ENCODE data around the gene SNX20.

Gene SNX20

DNA sequence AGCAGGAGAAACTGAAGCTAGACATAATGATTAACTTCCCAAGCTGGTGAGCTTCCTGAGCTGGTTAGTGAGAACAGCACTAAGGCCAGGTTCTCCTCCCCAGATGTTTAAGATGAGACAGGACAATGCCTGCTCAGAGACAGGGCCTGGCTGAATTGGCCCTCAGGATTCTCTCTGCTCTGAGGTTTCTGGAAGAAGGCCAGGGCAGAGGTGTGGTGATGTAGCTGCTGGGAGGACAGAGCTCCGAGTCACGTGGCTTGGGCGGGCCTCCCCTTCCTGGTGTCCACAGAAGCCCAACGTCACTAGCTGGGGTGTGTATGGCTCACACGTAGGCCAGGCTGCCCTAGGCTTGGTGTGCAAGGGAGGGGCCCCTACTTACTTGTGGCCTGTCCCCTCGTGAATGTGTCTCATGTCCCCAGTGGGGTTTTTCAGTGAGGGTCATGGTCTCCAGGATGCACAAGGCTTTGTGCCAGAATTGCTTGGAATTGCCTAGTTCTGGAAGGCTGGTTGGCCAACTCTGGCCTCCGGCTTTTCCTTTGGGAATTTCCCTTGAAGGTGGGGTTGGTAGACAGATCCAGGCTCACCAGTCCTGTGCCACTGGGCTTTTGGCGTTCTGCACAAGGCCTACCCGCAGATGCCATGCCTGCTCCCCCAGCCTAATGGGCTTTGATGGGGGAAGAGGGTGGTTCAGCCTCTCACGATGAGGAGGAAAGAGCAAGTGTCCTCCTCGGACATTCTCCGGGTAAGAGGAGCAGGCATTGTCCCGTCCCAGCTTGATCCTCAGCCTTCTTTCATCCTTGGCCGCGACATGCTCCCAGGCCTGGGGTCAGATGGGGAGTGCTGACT is 15.7 kb upstream of the SNX20 start:
- TF ChIP-seq ZNF274 (IDR thresholded peaks at IDR 0.05; ENCODE audit: low read depth, low read length), result no peak
- no peak overlapping the region; the same call in 1 of the 2 replicates for H3K4me3 ChIP-seq (ENCODE audit: low read length)

DNA sequence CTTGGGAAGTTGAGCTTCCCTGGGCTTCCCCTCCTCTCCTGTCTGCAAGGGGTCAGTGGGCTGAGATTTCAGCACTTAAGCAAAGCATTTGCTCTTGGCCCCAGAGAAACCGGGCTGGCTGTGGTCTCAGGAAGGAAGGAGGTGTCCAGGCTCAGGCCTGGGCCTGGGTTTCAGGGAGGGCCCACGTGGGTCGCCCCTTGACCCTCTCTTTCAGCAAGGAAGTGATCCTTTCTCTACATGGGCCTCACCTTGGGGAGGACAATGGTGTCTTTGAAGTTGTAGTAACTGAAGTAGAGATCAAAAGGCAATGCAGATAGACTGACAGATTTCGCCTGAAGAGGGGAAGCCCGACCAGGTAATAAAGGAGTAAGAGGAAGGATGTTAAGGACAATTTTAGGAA is 15.0 kb upstream of the SNX20 start:
- no peak overlapping the region; the same call in 1 of the 2 replicates for H3K4me3 ChIP-seq (ENCODE audit: low read length)
- no peak for TF ChIP-seq ZNF274 (IDR thresholded peaks at IDR 0.05; ENCODE audit: low read depth, low read length)

DNA sequence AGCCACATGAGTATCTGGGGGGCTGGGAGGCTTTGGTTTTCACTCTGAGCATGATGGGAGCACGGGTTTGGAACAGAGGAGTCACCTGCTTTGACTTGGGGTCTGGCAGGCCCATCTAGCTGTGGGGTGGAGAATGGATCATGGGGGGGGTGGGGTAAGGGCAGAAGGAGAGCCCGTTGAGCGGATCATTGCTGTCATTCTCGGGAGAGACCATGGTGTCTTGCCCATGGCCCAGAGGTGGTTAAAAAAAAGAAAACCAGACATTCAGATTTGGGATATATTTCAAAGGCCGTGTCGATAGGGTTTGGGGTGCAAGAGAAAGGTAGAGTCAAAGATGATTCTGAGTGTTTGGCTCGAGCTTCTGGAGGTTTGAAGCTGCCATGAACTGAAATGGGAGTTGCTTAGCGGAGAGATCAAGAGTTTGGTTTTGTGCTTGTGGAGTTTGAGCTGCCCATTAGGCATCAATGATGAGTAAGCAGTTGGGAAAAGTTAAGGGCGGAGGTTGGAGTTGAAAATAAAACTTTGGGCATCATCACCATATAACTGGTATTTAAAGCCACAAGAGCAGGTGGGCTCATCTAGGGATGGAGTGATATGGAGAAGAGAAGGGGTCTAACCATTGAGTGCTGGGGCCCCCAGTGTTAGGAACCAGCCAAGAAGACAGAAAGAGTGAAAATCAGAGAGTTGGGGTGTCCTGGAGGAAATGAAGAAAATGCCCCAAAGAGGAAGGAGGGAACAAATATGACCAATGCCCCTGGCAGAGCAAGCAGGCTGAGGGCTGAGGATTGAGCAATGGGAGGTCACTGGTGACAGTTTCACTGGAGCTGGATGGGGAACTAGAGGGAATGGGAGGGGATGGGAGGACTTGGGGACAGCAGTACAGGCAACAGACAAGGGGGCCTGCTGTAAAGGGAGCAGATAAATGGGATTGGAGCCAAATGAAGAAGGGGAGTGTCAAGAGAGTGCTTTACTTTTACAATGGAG is 14.2 kb upstream of the SNX20 start:
- no peak for TF ChIP-seq ZNF274 (IDR thresholded peaks at IDR 0.05; ENCODE audit: low read depth, low read length)
- H3K4me3 ChIP-seq (ENCODE audit: low read length), result no peak overlapping the region; the same call in 1 of the 2 replicates

DNA sequence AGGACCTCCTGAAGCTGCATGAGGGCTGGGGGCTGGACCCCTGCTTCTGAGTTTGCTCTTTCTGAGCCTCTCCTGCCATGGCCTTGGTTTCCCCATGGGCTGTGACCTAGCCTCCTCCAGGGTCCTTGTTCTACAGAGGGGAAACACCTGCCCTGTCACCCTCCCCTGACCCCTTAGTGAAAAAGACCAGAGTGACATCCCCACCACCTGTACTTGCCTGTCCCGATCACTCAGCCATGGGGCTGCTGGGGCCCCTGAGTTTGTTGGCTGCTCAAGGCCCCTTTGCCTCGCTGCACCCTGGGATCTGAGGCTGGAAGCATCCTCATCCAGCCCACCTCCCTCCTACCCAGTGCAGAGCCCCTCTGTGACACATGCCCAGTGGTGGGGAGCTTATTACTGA is 13.1 kb upstream of the SNX20 start:
- no peak for TF ChIP-seq ZNF274 (IDR thresholded peaks at IDR 0.05; ENCODE audit: low read depth, low read length)
- H3K4me3 ChIP-seq (ENCODE audit: low read length), result peak overlapping the region; percentile 77; the same call in 1 of the 2 replicates

DNA sequence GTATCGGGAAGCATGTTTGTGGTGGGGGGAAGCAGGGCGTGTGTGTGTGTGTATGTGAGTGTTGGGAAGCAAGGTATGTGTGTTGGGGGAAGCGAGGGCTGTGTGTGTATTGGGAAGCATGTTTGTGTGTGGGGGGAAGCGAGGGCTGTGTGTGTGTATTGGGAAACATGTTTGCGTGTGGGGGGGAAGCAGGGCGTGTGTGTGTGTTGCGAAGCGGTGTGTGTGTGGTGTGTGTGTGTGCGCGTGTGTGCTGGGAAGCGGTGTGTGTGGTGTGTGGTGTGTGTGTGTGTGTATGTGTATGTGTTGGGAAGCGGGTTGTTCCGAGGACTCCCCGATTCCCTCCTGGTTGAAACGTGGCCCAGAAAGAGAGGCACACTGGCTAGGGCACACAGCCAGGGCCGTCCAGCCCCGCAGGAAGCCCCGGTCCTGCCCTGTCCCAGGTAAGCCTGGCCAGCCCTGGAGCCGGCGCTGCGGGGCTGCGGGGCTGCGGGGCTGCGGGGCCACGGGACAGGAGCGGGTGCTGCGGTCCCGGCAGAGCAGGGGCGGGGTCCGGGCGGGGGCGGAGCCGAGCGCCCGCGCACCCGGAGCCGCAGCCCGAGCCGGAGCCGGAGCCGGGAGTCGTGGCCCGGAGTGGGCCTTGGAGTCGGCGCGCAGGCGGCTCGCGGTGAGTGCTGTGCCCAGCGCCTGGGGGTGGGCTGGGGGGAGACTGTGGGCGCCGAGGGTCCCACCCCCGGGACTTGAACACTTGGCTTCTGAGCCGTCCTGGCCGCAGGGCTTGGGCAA is 12.1 kb upstream of the SNX20 start, which contains the start of gene NOD2:
TSS of gene NOD2 (plus strand) at position 608 of the 783 bp plus-strand sequence. CDS start 5,890 bp downstream, outside the sequence.
- TF ChIP-seq ZNF274 (IDR thresholded peaks at IDR 0.05; ENCODE audit: low read depth, low read length), result no peak
- peak within 1 kb of the TSS; percentile 77 for H3K4me3 ChIP-seq (ENCODE audit: low read length)

DNA sequence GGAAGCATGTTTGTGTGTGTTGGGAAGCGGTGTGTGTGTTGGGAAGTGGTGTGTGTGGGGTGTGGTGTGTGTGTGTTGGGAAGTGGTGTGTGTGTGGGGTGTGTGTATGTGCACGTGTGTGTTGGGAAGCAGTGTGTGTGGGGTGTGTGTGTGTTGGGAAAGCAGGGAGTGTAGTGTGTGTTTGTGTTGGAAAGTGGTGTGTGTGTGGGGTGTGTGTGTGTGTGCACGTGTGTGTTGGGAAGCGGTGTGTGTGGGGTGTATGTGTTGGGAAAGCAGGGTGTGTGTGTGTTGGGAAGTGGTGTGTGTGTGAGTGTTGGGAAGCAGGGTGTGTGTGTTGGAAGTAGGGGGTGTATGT is 11.5 kb upstream of the SNX20 start:
- TF ChIP-seq ZNF274 (IDR thresholded peaks at IDR 0.05; ENCODE audit: low read depth, low read length), result no peak
- no peak overlapping the region for H3K4me3 ChIP-seq (ENCODE audit: low read length)

DNA sequence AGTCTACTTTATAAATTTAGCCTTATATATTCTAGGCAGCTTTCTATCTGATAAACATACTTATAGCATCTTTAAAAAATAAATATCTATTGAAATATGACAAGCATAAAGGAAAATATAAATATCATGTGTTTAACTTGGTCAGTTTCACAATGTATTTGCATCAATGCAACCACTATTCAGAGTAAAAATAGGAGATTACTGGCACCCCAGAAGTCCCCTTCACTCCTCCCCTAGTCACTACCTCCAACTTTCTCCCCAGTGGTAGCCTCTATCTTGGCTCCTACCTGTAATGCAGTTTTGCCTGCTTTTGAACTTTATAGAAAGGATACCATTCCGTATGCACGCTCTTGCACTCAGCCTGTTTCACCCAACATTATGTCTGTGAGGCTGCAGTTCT is 9.1 kb upstream of the SNX20 start:
- no peak for TF ChIP-seq ZNF274 (IDR thresholded peaks at IDR 0.05; ENCODE audit: low read depth, low read length)

DNA sequence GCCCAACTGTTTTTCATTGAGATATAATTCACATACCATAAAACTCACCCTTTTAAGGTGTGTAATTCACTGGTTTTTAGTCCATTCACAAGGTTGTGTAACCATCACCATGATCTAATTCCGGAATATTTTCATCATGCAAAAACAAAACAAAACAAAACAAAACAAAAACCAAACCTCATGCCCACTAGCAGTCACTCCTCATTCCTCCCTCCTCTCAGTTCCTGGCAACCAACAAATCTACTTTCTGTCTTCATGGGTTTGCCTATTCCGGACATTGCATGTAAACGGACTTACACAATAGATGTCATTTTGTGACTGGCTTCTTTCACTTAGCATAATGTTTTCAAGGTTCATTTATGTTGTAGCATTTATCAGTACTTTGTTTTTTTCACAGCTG is 7.8 kb upstream of the SNX20 start:
- no peak for TF ChIP-seq ZNF274 (IDR thresholded peaks at IDR 0.05; ENCODE audit: low read depth, low read length)
- no peak overlapping the region for H3K4me3 ChIP-seq (ENCODE audit: low read length)

More for the DNA sequence above, 9.1 kb upstream of the SNX20 start:
- no peak overlapping the region for H3K4me3 ChIP-seq (ENCODE audit: low read length)

DNA sequence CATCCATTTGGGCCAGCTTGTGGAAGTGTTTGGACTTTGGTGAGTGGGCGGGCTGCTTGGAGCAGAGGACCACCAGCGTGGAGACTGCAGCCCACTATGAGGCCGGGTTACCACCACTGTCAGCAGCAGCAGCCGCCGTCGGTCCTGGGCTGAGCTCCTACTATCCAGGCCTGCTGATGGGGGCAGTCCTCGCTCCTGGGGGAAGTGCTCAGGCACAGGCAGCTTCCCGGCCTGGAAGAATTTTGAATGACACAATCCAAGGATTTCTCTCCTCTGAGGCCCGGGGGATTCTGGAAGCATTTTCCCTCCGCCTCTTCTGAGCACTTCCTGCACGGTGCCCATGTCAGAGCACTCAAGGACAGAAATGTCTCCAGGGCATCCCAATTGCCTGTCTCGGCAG is 7.0 kb upstream of the SNX20 start:
- no peak overlapping the region for H3K4me3 ChIP-seq (ENCODE audit: low read length)
- TF ChIP-seq ZNF274 (IDR thresholded peaks at IDR 0.05; ENCODE audit: low read depth, low read length), result no peak

DNA sequence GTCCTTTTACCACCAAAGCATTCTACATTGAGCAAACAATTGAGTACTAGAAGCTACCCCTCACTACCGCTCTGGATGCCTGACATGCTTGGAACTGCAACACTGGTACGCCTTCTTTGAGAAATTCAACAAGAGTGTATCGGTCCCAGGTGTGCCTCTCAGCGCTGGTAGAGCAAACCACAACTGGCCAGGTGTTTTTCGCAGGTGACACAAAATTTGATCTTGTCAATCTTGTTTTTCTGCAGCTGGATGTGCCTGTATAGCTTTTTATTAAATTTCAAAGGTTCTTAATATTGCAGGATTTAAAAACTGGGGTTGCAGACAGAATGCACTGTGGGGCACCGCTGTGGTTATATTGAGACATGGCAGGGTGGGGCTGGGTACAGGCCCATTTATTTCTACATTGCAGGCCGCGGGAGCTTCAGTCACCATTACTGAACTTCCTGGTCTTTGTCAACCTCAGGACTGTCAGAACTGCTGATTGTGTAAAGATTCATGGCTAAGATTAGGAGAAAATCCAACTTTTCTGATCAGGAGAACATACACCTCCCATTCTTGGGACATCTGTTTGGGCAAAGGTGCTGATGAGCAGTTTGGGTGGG is 4.5 kb upstream of the SNX20 start:
- H3K4me3 ChIP-seq (ENCODE audit: low read length), result no peak overlapping the region; the same call in 1 of the 2 replicates
- no peak for TF ChIP-seq ZNF274 (IDR thresholded peaks at IDR 0.05; ENCODE audit: low read depth, low read length)

DNA sequence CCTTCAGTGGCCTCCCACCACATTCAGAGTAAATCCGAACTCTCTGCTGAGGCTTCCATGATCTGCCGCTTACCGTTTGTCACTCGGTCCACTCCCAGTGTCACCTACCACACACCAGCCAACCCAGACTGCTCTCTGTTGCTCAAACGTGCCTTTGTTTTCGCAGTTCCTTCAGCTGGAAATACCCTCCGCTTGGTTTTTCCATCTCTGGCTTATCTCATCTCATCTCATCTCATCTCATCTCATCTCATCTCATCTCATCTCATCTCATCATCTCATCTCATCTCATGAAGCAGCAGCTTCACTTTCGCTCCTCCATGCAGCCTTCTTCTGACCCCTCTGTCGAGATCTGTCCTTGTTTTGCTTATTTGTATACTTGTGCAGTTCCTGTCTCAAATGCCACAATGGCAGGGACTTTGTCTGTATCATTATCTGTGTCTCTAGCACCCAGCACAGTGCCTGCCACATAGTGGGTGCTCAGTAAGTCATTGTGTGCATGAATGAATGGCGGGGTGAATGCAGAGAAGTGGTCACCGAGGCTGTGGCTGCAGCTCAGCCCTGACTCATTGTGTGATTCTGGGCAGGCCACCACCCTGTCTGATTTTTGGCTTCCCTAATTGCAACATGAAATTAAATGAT is 3.8 kb upstream of the SNX20 start:
- TF ChIP-seq ZNF274 (IDR thresholded peaks at IDR 0.05; ENCODE audit: low read depth, low read length), result no peak
- H3K4me3 ChIP-seq (ENCODE audit: low read length), result no peak overlapping the region; the same call in 1 of the 2 replicates

DNA sequence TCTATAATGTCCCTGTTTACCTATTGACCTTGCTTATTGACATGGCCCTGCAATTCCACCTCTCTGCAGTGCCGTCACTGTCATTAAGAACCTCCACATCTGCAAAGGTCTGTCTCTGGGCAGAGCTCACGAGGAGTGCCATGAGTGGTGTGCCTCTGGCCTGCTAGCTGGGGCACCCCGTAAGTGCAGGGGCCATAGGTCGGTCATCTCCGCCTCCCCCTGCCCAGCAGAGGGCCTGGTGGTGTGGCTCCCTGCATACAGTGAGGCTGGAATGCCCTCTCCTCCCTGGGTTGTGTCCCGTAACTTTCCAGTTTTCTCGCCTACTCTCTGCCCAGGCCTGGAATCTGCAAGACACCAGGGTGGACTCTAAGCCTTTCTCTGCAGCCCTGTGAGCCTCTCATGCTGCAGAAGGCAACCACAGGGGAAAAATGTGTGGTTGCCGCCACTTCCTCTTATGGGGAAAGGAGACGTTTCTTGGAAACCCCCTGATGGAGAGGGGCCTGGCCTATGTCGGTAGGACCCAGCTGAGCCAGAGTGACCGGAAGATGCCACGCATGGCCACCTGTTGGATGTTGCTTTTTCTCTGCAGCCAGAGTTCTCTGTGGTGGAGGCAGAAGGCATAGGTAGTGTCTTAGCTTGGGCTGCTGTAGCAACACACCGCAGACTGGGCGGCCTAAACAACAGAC is 2.7 kb upstream of the SNX20 start:
- H3K4me3 ChIP-seq (ENCODE audit: low read length), result no peak overlapping the region; the same call in 1 of the 2 replicates
- TF ChIP-seq ZNF274 (IDR thresholded peaks at IDR 0.05; ENCODE audit: low read depth, low read length), result no peak
